ENCODE data around the gene AREG.

GRCh38 chr4:74440356-74440755 is 4.6 kb upstream of the AREG start:
- TF ChIP-seq, protein P1, sequence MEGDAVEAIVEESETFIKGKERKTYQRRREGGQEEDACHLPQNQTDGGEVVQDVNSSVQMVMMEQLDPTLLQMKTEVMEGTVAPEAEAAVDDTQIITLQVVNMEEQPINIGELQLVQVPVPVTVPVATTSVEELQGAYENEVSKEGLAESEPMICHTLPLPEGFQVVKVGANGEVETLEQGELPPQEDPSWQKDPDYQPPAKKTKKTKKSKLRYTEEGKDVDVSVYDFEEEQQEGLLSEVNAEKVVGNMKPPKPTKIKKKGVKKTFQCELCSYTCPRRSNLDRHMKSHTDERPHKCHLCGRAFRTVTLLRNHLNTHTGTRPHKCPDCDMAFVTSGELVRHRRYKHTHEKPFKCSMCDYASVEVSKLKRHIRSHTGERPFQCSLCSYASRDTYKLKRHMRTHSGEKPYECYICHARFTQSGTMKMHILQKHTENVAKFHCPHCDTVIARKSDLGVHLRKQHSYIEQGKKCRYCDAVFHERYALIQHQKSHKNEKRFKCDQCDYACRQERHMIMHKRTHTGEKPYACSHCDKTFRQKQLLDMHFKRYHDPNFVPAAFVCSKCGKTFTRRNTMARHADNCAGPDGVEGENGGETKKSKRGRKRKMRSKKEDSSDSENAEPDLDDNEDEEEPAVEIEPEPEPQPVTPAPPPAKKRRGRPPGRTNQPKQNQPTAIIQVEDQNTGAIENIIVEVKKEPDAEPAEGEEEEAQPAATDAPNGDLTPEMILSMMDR (IDR thresholded peaks at IDR 0.05): no peak
- TF ChIP-seq POLR2AphosphoS5 (IDR thresholded peaks at IDR 0.05) (no peak), POLR2A (IDR thresholded peaks at IDR 0.05) (no peak), EP300 (IDR thresholded peaks at IDR 0.05) (no peak)

Data from suprapubic skin (tissue), 4 donors.